ENCODE measurements around the gene GLT6D1. TPM values are rescaled to one million over a fixed set of nuclear protein-coding genes. Genes with fewer than 3 reads are reported as not detected.
"Not testable (repeated sequence)": the region's sequence is repeated elsewhere in the genome, so short reads cannot be mapped to it uniquely, and the experiment has no call there.

The GLT6D1 gene
- total RNA-seq, 1 experiment from 2014 or later, result not detected

- DNase-seq, result no peak
- Mint-ChIP-seq H3K4me1 (ENCODE audit: low read depth, unreplicated experiment) (no peaks in the 10 kb centered on the region), H3K4me3 (ENCODE audit: low read depth, unreplicated experiment) (no peak overlapping the region), H3K9me3 (ENCODE audit: low read depth, unreplicated experiment) (no peaks in the 10 kb centered on the region), H3K27me3 (ENCODE audit: unreplicated experiment) (peaks cover 49% of the 10 kb centered on the region), H3K27ac (ENCODE audit: unreplicated experiment) (no peak overlapping the region), H3K36me3 (ENCODE audit: insufficient read depth, unreplicated experiment) (no peaks in the 10 kb centered on the region)
- BruUV-seq (replicated peaks), result no TSS peak
- no peak for TF ChIP-seq CTCF (IDR thresholded peaks at IDR 0.05; ENCODE audit: unreplicated experiment)
- CTCF ChIA-PET, result no interaction called here
- intact Hi-C loops (cut with micrococcal nuclease; ENCODE audit: unreplicated experiment), result no loop called here
Measured at GRCh38 chr9:135671591-135672041, 32.3 kb upstream of the GLT6D1 start.

- Mint-ChIP-seq H3K9me3 (ENCODE audit: low read depth, unreplicated experiment) (no peaks in the 10 kb centered on the region), H3K27ac (ENCODE audit: unreplicated experiment) (no peak overlapping the region), H3K4me1 (ENCODE audit: low read depth, unreplicated experiment) (no peaks in the 10 kb centered on the region), H3K36me3 (ENCODE audit: insufficient read depth, unreplicated experiment) (no peaks in the 10 kb centered on the region), H3K27me3 (ENCODE audit: unreplicated experiment) (peaks cover 55% of the 10 kb centered on the region), H3K4me3 (ENCODE audit: low read depth, unreplicated experiment) (no peak overlapping the region)
- no TSS peak for BruUV-seq (replicated peaks)
- intact Hi-C loops (cut with micrococcal nuclease; ENCODE audit: unreplicated experiment), result no loop called here
- no peak for DNase-seq
- CTCF ChIA-PET, result no interaction called here
- TF ChIP-seq CTCF (IDR thresholded peaks at IDR 0.05; ENCODE audit: unreplicated experiment), result no peak
Measured at GRCh38 chr9:135670721-135671590, 31.6 kb upstream of the GLT6D1 start.

GRCh38 chr9:135669616-135670285, 30.4 kb upstream of the GLT6D1 start:
- Mint-ChIP-seq H3K27me3 (ENCODE audit: unreplicated experiment) (peaks cover 66% of the 10 kb centered on the region), H3K4me3 (ENCODE audit: low read depth, unreplicated experiment) (no peak overlapping the region), H3K9me3 (ENCODE audit: low read depth, unreplicated experiment) (no peaks in the 10 kb centered on the region), H3K27ac (ENCODE audit: unreplicated experiment) (no peak overlapping the region), H3K36me3 (ENCODE audit: insufficient read depth, unreplicated experiment) (no peaks in the 10 kb centered on the region), H3K4me1 (ENCODE audit: low read depth, unreplicated experiment) (no peaks in the 10 kb centered on the region)
- TF ChIP-seq CTCF (IDR thresholded peaks at IDR 0.05; ENCODE audit: unreplicated experiment), result no peak
- CTCF ChIA-PET, result no interaction called here
- no peak for DNase-seq
- intact Hi-C loops (cut with micrococcal nuclease; ENCODE audit: unreplicated experiment), result no loop called here
- no TSS peak for BruUV-seq (replicated peaks)

GRCh38 chr9:135669018-135669417, 29.7 kb upstream of the GLT6D1 start:
- intact Hi-C loops (cut with micrococcal nuclease; ENCODE audit: unreplicated experiment); DNase-seq; CTCF ChIA-PET; BruUV-seq (replicated peaks); H3K4me1 Mint-ChIP-seq (ENCODE audit: low read depth, unreplicated experiment); H3K4me3 Mint-ChIP-seq (ENCODE audit: low read depth, unreplicated experiment); H3K9me3 Mint-ChIP-seq (ENCODE audit: low read depth, unreplicated experiment); H3K27ac Mint-ChIP-seq (ENCODE audit: unreplicated experiment); H3K36me3 Mint-ChIP-seq (ENCODE audit: insufficient read depth, unreplicated experiment): not testable (repeated sequence)
- peaks cover 66% of the 10 kb centered on the region for H3K27me3 Mint-ChIP-seq (ENCODE audit: unreplicated experiment)

All from Calu3 (cell line).